ENCODE results near the gene GRM2.

- TF ChIP-seq, protein P1, sequence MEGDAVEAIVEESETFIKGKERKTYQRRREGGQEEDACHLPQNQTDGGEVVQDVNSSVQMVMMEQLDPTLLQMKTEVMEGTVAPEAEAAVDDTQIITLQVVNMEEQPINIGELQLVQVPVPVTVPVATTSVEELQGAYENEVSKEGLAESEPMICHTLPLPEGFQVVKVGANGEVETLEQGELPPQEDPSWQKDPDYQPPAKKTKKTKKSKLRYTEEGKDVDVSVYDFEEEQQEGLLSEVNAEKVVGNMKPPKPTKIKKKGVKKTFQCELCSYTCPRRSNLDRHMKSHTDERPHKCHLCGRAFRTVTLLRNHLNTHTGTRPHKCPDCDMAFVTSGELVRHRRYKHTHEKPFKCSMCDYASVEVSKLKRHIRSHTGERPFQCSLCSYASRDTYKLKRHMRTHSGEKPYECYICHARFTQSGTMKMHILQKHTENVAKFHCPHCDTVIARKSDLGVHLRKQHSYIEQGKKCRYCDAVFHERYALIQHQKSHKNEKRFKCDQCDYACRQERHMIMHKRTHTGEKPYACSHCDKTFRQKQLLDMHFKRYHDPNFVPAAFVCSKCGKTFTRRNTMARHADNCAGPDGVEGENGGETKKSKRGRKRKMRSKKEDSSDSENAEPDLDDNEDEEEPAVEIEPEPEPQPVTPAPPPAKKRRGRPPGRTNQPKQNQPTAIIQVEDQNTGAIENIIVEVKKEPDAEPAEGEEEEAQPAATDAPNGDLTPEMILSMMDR (IDR thresholded peaks at IDR 0.05), result no peak
- TF ChIP-seq POLR2AphosphoS5 (IDR thresholded peaks at IDR 0.05), result no peak
Measured at GRCh38 chr3:51662456-51662855, 44.4 kb upstream of the GRM2 start.
